GM10248 (cell line): ENCODE results near the gene MCTP1.

Experiments used
- CTCF ChIA-PET: fragments of 300-600 bp; sonication (Branson Sonifier 250); formaldehyde crosslinking; extraction: SDS; loops from one replicate; lab custom pipeline; 2021; ENCODE audit warnings: antibody characterized with exemption; lab: Yijun Ruan, JAX
- POLR2A ChIA-PET: fragments of 350-650 bp; sonication (Branson Sonifier 250); formaldehyde crosslinking; extraction: SDS; loops from one replicate; lab custom pipeline; 2020; ENCODE audit warnings: antibody characterized with exemption; lab: Yijun Ruan, JAX
- DNase-seq: peaks from one replicate; pipeline ENCODE4 v3.0.0; 2012; ENCODE audit errors: extremely low spot score
- CTCF ChIP-seq: IDR thresholded peaks from 2 replicates; pipeline ENCODE4 v1.5.1; 2012; ENCODE audit warnings: mild to moderate bottlenecking, low read depth; ENCODE audit errors: extremely low read depth, missing control alignments, control extremely low read depth

Gene MCTP1

GRCh38 chr5:95281226-95281625, 3.7 kb downstream of the MCTP1 start:
- CTCF ChIA-PET = interaction anchor here (1.0 to 2.1 kb wide), 2 partner anchors 8 to 30 kb away, joined by 3 to 7 read pairs; no protein-coding TSS in a partner anchor
- POLR2A ChIA-PET = no interaction called here
- no peak for TF ChIP-seq CTCF
- DNase-seq = no peak

GRCh38 chr5:95280401-95281095, 4.3 kb downstream of the MCTP1 start:
- TF ChIP-seq CTCF = no peak
- no peak for DNase-seq
- CTCF ChIA-PET = no interaction called here
- POLR2A ChIA-PET = no interaction called here

- POLR2A ChIA-PET = no interaction called here
- CTCF ChIA-PET = interaction anchor here (0.7 to 2.5 kb wide), 2 partner anchors 8 to 11 kb away, joined by 3 to 7 read pairs; no protein-coding TSS in a partner anchor
- no peak for TF ChIP-seq CTCF
- DNase-seq = no peak
Measured at GRCh38 chr5:95274011-95274410, 10.9 kb downstream of the MCTP1 start.

GRCh38 chr5:95272316-95272929, 12.5 kb downstream of the MCTP1 start:
- DNase-seq = no peak
- TF ChIP-seq CTCF = no peak
- ChIA-PET CTCF (interaction anchor here (2.5 kb wide), 1 partner anchor 10 kb away, joined by 7 read pairs; no protein-coding TSS in a partner anchor), POLR2A (no interaction called here)

GRCh38 chr5:95262933-95263660, 21.8 kb downstream of the MCTP1 start:
- CTCF ChIA-PET = interaction anchor here (0.7 to 2.0 kb wide), 9 partner anchors 9 to 295 kb away, joined by 3 to 6 read pairs (median 3); no protein-coding TSS in a partner anchor
- DNase-seq = no peak
- no peak for TF ChIP-seq CTCF
- POLR2A ChIA-PET = no interaction called here
